NCI-H1417 treated with DMSO at 0.1 percent for 48 hours (cell line): Measurements from ENCODE around the gene PPFIA1.
"Not testable (repeated sequence)": the region's sequence is repeated elsewhere in the genome, so short reads cannot be mapped to it uniquely, and the experiment has no call there.

Experiments used
- DNase-seq: peaks from one replicate; lab custom pipeline; 2025; lab: John Stamatoyannopoulos, UW

The PPFIA1 gene

DNA sequence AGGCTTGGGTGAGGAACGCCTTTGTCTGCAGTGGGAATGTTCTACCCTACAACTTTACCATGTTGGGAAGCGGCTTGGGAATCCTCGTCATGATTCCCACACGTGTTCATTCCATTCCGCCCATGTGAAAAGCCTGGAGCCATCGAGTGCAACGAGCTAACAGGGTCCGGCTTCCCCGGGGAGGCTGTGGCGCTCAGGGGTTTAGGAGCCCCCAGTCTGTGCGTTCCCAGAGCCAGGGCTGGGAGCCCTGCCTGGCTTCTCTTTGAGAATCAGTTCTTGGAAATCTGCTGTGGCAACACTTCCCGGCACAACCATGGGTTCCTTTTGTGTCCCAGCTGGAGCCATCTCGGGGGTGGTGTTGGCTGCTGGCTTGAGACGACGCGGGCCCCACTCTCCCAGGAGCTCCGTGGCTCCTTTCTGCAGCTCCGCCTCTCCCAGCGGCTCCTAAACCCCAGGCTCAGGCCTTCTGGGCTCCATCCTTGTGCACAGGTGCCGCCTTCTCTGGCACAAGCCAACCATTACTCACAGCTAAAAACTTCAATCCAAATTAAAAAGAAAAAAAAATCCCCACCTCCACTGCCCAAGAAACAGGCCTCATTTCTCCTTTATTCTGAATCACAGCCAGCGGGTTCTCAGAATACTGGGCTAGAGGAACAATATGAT, 18.7 kb upstream of the PPFIA1 start:
- no peak for DNase-seq

GRCh38 chr11:70252844-70253243, 17.6 kb upstream of the PPFIA1 start:
- no peak for DNase-seq

DNA sequence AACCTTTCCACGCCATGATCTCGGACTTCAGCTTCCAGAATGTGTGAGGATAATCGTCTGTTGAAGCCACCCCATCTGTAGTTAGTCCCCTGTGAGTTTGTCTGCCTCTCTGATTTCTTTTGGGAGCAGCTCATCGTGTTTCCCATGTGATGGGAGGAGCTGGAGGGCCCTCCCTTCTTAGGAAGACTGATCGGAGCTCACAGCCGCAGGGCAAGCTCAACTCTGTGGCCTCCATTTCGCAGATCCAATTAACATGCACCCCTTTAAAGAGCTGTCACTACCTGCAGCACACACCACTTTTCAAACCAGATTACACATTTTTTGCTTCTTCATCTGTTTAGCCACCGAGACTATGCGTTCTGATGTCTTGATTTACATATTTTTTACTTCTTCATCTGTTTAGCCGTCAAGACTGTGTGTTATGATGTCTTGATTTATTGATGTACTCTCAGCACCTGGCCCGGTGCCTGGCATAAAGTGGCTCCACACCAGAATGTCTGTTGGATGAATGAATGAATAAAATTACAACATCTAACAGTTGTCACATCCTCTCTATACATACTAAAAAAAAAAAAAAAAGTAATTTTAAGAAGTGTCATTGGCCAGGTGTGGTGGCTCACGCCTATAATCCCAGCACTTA, 14.9 kb upstream of the PPFIA1 start:
- DNase-seq, result no peak

- not testable (repeated sequence) for DNase-seq
These were observed 11.4 kb upstream of the PPFIA1 start for GRCh38 chr11:70259077-70259476.

GRCh38 chr11:70262951-70263350, 7.5 kb upstream of the PPFIA1 start:
- DNase-seq, result no peak

- DNase-seq, result no peak
These were observed 7.1 kb upstream of the PPFIA1 start for GRCh38 chr11:70263363-70263762.

- DNase-seq, result no peak
These were observed 5.1 kb upstream of the PPFIA1 start for GRCh38 chr11:70265341-70265740.

- DNase-seq, result no peak
These were observed 3.0 kb upstream of the PPFIA1 start for GRCh38 chr11:70267405-70267950.

DNA sequence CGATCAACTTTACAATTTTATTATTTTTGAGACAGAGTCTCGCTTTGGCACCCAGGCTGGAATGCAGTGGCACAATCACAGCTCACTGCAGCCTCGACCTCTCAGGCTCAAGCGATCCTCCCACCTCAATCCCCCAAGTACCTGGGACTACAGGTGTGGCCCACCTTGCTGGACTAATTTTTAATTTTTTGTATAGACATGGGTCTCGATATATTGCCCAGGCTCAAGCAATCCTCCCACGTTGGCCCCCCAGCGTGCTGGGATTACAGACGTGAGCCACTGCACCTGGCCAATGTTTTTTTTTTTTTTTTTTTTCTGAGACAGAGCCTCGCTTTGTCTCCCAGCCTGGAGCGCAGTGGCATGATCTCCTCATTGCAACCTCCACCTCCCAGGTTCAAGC, 2.0 kb upstream of the PPFIA1 start:
- DNase-seq, result no peak

DNA sequence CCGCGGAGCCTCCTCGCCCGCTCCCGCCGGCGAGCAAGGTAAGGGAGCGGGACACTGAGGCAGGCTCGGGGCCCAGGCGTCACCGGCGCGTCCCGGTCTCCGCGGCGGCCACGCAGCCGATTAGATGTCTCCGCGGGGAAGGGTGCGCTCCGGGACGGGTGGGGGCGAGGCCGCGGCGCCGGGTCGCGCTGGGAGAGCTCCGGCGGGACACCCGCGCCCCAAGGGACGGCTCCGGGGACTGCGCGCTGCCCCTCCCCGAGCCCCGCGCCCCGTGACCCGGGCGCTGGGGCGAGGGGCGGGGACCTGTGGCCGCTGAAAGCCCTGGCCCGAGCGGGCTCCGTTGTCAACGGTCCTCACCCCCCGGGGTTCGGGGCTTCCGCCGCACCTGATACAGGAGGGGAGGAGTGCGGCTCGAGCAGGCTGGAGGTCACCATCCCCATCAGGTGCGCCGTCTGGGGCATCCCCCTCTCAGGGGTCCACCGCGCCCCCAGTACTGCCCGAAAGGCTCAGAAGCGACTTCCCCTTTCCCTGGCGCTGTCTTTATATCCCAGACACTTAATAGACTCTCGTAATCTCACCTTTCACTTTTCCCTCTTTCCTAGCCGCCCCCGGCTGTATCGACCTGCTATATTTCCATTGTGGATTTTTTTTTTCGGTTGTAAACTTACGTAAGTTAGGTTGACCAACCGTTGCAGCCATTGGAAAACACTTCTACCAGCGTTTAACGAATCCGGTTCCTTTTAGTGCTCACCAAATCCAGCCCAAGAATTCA, 573 bp downstream of the PPFIA1 start:
- DNase-seq, result no peak

DNA sequence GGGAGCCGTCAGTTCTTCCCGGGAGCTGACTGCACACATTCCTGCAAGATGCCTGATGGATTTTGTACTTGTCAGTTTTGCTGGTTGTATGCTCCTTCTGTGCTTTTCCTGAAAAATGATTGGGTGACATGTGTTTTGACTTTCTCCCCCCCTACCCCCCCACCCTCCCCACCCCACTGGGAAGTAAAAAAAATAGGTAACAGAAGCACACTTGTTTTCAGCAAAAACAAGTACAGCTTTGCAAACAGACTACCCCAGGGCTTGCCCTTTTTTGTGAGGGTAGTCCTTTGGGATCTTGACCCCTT, 1.1 kb downstream of the PPFIA1 start:
- no peak for DNase-seq

DNA sequence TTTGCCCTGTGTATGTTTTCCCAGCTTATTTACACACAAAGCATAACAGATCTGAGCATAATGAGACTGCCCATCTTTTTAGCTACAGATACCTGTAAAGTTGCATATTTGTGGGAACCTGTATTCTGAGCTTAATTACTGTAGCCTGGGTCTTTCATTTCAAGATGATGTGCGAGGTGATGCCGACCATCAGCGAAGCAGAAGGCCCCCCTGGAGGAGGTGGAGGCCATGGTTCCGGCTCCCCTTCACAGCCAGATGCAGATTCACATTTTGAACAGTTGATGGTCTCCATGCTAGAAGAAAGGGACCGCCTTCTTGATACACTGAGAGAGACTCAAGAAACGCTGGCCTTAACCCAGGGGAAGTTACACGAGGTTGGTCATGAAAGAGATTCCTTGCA, 1.5 kb downstream of the PPFIA1 start:
- no peak for DNase-seq

DNA sequence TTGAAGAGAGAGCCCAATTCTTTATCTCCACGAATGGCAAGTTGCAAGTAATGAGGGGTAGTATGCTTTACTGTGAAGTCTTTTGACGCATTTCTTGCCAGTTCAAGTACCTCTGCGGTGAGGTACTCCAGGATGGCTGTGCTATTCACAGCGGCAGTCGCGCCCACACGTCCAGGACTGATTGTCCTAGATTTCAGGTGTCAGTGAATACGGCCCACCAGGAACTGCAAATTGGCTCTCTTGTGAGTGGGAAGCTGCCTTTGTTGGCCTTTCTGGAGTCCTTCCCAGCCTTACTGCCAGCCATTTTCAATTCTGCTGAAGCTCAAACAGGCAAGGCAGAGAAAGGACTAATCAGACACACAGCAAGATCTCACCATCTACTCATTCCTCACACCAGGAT, 8.5 kb downstream of the PPFIA1 start:
- DNase-seq, result no peak

DNA sequence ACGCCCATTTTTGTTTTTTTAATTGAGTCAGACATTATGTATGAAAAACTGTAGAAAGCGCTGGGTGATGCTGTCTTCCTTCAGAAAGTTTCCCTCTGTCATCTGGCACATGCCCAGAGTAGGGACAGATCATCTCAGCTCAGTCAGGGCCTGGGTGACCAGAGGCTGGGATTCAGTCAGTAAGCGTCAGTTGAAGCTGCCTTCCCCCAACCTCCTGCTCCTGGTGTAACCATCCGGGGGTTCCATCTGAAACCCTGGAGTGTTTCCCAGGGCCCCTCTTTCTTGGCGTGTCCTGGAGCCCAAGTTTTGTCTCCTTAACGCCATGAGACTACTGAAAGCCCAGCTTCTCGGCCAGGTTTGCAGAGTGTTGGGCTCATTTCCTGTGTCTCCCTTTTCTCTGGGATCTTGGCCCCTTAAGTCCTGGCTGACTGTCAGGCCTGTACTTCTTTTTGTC, 10.7 kb downstream of the PPFIA1 start:
- DNase-seq, result no peak

DNA sequence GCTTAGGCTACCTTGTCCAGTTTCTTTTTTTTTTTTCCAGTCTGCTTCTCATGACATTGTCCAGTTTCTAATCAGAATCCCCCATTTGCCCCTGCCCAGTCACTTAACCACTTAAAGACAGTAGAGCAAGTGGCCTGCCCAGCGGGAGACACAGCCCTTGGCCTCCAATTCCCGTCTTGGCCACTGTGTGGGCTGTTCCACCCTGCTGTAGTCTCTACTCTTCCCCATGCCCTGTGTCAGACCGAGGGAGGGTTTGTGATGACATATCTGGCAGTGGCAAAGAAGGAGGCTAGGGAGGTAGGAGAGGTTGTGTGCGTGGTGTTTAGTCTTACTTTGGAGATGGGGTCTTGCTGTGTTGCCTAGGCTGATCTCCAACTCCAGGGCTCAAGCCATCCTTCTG, 11.5 kb downstream of the PPFIA1 start:
- DNase-seq, result no peak

DNA sequence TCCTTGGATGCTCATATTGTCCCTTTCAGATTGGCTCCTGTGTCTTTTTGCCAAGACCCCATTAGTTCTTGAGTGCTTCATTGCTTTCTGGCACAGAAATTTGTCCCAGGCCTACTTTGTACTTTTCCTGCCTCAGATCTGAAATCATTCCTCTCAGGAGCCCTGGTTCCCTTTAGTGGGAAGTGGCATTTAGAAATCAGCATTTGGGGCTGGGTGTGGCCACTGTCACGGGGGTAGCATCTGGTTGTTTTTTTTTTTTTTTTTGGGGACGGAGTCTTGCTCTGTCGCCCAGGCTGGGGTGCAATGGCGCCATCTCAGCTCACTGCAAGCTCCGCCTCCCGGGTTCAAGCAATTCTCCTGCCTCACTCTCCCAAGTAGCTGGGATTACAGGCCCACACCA, 18.2 kb downstream of the PPFIA1 start:
- no peak for DNase-seq

GRCh38 chr11:70289582-70289981, 19.1 kb downstream of the PPFIA1 start:
- DNase-seq, result no peak

- no peak for DNase-seq
These were observed 20.0 kb downstream of the PPFIA1 start for GRCh38 chr11:70290361-70291065.

- DNase-seq, result no peak
These were observed 21.7 kb downstream of the PPFIA1 start for GRCh38 chr11:70292166-70292565.

GRCh38 chr11:70292863-70293262, 22.4 kb downstream of the PPFIA1 start:
- DNase-seq, result no peak

- DNase-seq, result not testable (repeated sequence)
These were observed 24.7 kb downstream of the PPFIA1 start for GRCh38 chr11:70295166-70295565.

GRCh38 chr11:70296681-70297080, 26.2 kb downstream of the PPFIA1 start:
- DNase-seq, result no peak
